ENCODE data around the gene C12orf42. TPM values are rescaled to one million over a fixed set of nuclear protein-coding genes. Genes with fewer than 3 reads are reported as not detected.

The C12orf42 gene
- total and polyA plus RNA-seq, 4 donors = 0.14 to 0.17 TPM; not detected in 2

- Histone ChIP-seq H3K36me3 (ENCODE audit: control insufficient read depth in 4 of 4, insufficient read depth in 3 of 4, low read depth in 1 of 4, low read length in 3 of 4) (no peaks in the 10 kb centered on the region), H3K27me3 (ENCODE audit: control insufficient read depth in 4 of 4, insufficient read depth in 4 of 4, low read length in 3 of 4) (no peaks in the 10 kb centered on the region), H3K4me3 (ENCODE audit: low read depth in 1 of 3, low read length in 3 of 3) (no peak overlapping the region), H3K9me3 (ENCODE audit: control insufficient read depth in 4 of 4, low read length in 3 of 4) (no peaks in the 10 kb centered on the region), H3K4me1 (ENCODE audit: control insufficient read depth in 4 of 4, insufficient read depth in 4 of 4, low read length in 3 of 4) (no peaks in the 10 kb centered on the region), H3K9ac (ENCODE audit: low read depth in 1 of 2, low read length in 2 of 2) (no peak overlapping the region), H3K27ac (ENCODE audit: low read depth in 1 of 2, low read length in 2 of 2) (no peak overlapping the region)
- no peak for DNase-seq (ENCODE audit: low spot score)
- WGBS = 36% methylated on average over 3 of the region's 3 CpGs
- TF ChIP-seq HNF4A (conservative IDR thresholded peaks at IDR 0.05) = no peak
- TF ChIP-seq YY1 (IDR thresholded peaks at IDR 0.05) = no peak
- no peak for TF ChIP-seq FOXA1 (IDR thresholded peaks at IDR 0.05)
- TF ChIP-seq EGR1 (IDR thresholded peaks at IDR 0.05; ENCODE audit: low read depth in 2 of 2) = no peak
- no peak for TF ChIP-seq TAF1 (conservative IDR thresholded peaks at IDR 0.05)
- no peak for TF ChIP-seq REST (IDR thresholded peaks at IDR 0.05)
- no peak for TF ChIP-seq RXRA (IDR thresholded peaks at IDR 0.05)
- no peak for TF ChIP-seq CTCF (IDR thresholded peaks at IDR 0.05; ENCODE audit: low read depth, low read length, missing input control)
- TF ChIP-seq HNF4G (IDR thresholded peaks at IDR 0.05) = no peak
- no peak for TF ChIP-seq SP1 (IDR thresholded peaks at IDR 0.05)
- no peak for TF ChIP-seq GABPA (IDR thresholded peaks at IDR 0.05 in 1 of 2, conservative IDR thresholded peaks at IDR 0.05 in 1 of 2)
- TF ChIP-seq NR2F2 (IDR thresholded peaks at IDR 0.05) = no peak
- no peak for TF ChIP-seq MAX (IDR thresholded peaks at IDR 0.05)
- TF ChIP-seq ATF3 (IDR thresholded peaks at IDR 0.05) = no peak
Measured at GRCh38 chr12:103288016-103288415, 207.8 kb downstream of the C12orf42 start.

- DNase-seq (ENCODE audit: low spot score) = no peak
- H3K4me1 ChIP-seq (ENCODE audit: control insufficient read depth in 4 of 4, insufficient read depth in 4 of 4, low read length in 3 of 4) = no peaks in the 10 kb centered on the region
- 76% methylated on average over 2 of the region's 2 CpGs for WGBS
- TF ChIP-seq REST (IDR thresholded peaks at IDR 0.05) (no peak), CTCF (IDR thresholded peaks at IDR 0.05; ENCODE audit: low read depth, low read length, missing input control) (no peak), RXRA (IDR thresholded peaks at IDR 0.05) (no peak), NR2F2 (IDR thresholded peaks at IDR 0.05) (no peak), RAD21 (IDR thresholded peaks at IDR 0.05) (no peak), HNF4G (IDR thresholded peaks at IDR 0.05) (no peak), GABPA (IDR thresholded peaks at IDR 0.05 in 1 of 2, conservative IDR thresholded peaks at IDR 0.05 in 1 of 2) (no peak), EGR1 (IDR thresholded peaks at IDR 0.05; ENCODE audit: low read depth in 2 of 2) (no peak), FOXA1 (IDR thresholded peaks at IDR 0.05) (no peak), TAF1 (conservative IDR thresholded peaks at IDR 0.05) (no peak), JUND (IDR thresholded peaks at IDR 0.05) (no peak), ATF3 (IDR thresholded peaks at IDR 0.05) (no peak), ZBTB33 (IDR thresholded peaks at IDR 0.05) (no peak), SP1 (IDR thresholded peaks at IDR 0.05) (no peak)
Measured at GRCh38 chr12:103282124-103282523, 213.6 kb downstream of the C12orf42 start.

More at GRCh38 chr12:103282124-103282523, 213.6 kb downstream of the C12orf42 start:
- H3K9me3 ChIP-seq (ENCODE audit: control insufficient read depth in 4 of 4, low read length in 3 of 4) = no peaks in the 10 kb centered on the region
- H3K9ac ChIP-seq (ENCODE audit: low read depth in 1 of 2, low read length in 2 of 2) = no peak overlapping the region
- no peak overlapping the region for H3K27ac ChIP-seq (ENCODE audit: low read depth in 1 of 2, low read length in 2 of 2)
- H3K36me3 ChIP-seq (ENCODE audit: control insufficient read depth in 4 of 4, insufficient read depth in 3 of 4, low read depth in 1 of 4, low read length in 3 of 4) = no peaks in the 10 kb centered on the region
- H3K27me3 ChIP-seq (ENCODE audit: control insufficient read depth in 4 of 4, insufficient read depth in 4 of 4, low read length in 3 of 4) = no peaks in the 10 kb centered on the region
- H3K4me3 ChIP-seq (ENCODE audit: low read depth in 1 of 3, low read length in 3 of 3) = no peak overlapping the region

All from liver (tissue), 9 donors.